GM19239 (cell line): ENCODE results near the gene CYP2W1.
"Not testable (repeated sequence)": the region's sequence is repeated elsewhere in the genome, so short reads cannot be mapped to it uniquely, and the experiment has no call there.

Experiments used
- DNase-seq: peaks from one replicate; pipeline ENCODE4 v3.0.0; 2011; ENCODE audit warnings: low spot score; ENCODE audit not compliant: insufficient read length
- FAIRE-seq: peaks from 2 replicates; lab custom pipeline; 2011; peaks lifted over from hg19 to GRCh38; lab: Jason Lieb, UNC

CYP2W1 gene

GRCh38 chr7:1024876-1025742, 42.1 kb downstream of the CYP2W1 start:
- DNase-seq (no peak), FAIRE-seq (peak; percentile 49)

GRCh38 chr7:1025743-1026581, 43.0 kb downstream of the CYP2W1 start:
- DNase-seq (no peak), FAIRE-seq (no peak)

- no peak for DNase-seq
- FAIRE-seq = peak; percentile 90
These were observed 43.8 kb downstream of the CYP2W1 start for GRCh38 chr7:1026721-1027161.

DNA sequence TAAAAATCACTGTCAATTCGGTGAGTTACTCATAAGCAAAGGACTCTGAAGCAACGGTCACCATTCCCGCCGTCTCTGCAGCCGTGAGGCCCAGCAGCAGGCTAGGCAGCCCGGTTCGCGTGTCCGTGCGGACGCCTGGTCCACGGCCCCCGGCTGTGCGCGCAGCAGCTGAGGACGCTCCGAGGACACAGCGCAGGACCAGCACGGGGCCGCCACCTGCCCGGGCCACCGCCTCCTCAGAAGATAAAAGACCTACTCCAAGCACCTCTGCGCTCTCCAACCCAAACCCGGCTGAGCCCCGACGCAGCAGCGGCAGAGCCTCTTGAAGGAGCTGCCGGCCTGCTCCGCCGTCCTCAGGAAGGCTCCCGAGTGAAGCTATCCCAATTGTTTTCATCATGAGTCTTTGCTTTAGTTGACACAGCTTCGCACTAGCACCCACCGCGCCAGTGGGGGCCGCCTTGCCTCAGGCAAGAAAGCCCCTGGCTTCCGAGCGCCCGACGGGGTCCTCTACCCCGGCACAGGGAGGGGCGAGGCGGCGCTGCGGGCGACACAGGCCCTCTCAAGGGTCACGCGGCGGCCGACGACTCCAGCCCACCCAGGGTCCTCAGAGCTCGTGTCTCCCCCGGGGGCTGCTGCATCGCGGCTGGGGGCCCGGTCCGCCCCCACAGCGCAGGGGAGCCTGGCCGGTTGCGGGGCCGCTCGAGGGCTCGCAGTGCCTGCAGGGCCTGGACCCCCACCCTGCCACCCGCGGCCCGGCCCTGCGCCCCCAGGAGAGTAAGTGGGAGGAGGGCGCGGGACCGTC, 44.5 kb downstream of the CYP2W1 start:
- FAIRE-seq = peak; percentile 57

GRCh38 chr7:1028044-1028770, 45.2 kb downstream of the CYP2W1 start:
- FAIRE-seq (no peak), DNase-seq (peak; percentile 90)

More for the DNA sequence above, 44.5 kb downstream of the CYP2W1 start:
- DNase-seq = no peak

- FAIRE-seq (peak; percentile 96), DNase-seq (peak; percentile 93)
These were observed 46.0 kb downstream of the CYP2W1 start for GRCh38 chr7:1028775-1029636.

GRCh38 chr7:1029637-1030443, 46.9 kb downstream of the CYP2W1 start:
- FAIRE-seq = no peak

DNA sequence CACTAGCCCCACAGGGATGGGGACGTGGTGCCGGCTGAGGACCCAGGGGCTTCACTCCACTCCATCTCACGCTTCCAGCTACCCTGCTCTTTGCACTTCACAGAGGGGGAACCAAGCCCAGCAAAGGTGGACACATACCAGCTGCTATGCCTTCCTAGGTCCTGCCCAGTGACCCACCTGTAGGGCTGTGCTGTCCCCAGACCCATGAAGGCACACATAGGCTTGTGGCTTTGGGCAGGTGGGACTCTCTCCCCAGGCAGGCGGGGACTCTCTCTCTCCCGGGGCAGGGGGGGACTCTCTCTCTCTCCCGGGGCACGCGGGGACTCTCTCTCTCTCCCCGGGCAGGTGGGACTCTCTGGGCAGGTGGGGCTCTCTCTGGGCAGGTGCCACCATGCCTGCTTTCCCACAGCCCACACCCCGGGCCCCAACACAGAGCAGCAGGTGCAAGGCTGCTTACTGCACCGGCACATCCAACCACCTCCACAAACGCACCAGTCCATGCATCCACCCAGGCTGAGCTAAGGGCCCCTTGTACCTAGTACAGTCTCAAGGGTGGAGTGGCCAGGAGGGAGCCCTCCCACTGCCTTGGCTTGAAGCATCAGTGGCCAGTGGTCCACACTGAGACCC, 47.6 kb downstream of the CYP2W1 start:
- DNase-seq (no peak), FAIRE-seq (no peak)

More at GRCh38 chr7:1029637-1030443, 46.9 kb downstream of the CYP2W1 start:
- no peak for DNase-seq

DNA sequence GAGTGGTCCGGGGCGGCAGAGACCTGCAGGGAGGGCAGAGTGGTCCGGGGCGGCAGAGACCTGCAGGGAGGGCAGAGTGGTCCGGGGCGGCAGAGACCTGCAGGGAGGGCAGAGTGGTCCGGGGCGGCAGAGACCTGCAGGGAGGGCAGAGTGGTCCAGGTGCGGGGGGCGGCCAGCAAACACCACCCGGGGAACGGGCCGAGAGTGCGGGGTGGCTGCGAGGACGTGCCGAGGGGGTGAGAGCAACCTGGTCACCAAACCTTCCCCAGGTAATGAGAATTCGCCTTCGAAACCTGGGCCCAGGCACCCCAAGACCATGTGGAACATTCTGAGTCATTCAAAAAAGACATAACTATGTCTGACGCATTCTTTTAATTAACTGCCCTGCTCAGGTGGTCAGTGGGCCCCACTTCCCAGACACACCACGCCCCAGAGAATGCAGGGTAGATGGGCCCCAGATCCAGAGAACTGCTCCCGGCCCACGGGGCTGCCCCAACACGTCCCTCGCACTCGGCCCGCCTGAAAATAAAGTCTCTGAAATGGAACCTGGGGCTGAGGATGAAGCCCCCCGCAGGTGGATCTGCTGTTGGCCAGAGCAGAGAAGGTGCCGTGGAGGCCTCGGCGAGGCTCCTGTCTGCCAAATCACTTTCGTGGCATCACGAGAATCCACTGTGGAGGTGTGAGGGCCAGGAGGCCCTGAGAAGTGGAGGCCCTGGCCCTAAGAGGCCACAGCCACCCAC, 48.9 kb downstream of the CYP2W1 start:
- FAIRE-seq = no peak
- DNase-seq = no peak

DNA sequence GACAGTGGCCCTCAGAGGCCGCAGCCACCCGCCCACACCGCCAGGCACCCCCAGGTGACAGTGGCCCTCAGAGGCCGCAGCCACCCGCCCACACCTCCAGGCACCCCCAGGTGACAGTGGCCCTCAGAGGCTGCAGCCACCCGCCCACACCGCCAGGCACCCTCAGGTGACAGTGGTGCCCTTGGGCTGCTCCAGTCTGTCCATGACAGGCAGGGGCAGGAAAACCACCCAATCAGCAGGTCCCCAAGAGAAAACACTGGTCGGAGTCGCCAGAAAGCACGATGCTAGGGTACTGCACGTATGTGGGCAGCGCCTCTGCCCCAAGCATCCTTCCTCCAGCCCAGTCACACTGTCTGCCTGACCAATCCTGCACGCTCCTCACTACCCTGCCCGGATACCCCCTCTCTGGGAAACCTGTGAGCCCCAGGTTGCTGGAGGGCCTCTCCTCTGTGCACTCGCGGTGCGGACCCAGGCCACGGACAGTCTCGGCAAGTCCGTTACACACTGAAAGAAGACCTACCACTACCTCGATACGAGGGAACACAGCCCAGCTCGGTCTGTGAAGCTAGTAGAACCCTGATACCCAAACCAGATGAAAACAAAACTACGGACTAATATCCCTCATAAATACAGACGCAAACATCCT, 49.7 kb downstream of the CYP2W1 start:
- FAIRE-seq (no peak), DNase-seq (no peak)

DNA sequence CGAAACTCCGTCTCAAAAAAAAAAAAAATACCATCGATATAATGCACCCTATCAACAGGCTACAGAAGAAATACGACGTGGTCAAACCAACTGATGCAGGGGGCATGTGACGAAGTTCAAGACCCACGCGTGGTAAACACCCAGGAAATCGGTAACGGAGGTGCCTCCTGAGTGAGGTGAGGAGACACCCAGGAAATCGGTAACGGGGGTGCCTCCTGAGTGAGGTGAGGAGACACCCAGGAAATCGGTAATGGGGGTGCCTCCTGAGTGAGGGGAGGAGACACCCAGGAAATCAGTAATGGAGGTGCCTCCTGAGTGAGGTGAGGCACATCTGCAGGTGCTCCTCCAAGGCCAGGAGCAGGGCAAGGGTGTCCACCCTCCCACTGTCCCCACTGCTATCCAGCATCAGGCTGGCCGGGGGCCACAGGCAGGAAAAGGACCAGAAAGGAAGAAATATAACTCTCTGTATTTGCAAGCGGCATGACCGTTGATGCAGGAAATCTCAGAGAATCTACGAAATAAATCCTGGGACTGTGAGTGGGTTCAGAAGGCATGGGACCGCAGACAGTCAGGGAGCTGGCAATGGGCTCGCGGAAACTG, 50.7 kb downstream of the CYP2W1 start:
- DNase-seq (no peak), FAIRE-seq (no peak)

DNA sequence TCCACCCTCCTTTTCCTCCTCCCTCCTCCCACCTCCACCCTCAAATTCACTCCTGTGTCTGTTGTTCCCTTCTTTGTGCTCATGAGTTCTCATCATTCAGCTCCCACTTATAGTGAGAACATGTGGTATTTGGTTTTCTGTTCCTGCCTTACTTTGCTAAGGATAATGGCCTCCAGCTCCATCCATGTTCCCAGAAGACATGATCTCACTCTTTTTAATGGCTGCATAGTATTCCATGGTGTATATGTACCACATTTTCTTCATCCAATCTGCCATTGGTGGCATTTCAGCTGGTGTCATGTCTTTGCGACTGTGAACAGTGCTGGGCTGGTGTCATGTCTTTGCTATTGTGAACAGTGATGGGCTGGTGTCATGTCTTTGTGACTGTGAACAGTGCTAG, 51.8 kb downstream of the CYP2W1 start:
- DNase-seq, FAIRE-seq: not testable (repeated sequence)

GRCh38 chr7:1036164-1036928, 53.4 kb downstream of the CYP2W1 start:
- FAIRE-seq = peak; percentile 72
- not testable (repeated sequence) for DNase-seq
